ENCODE data around the gene OR2A2.

The OR2A2 gene

GRCh38 chr7:144142187-144142586, 32.8 kb downstream of the OR2A2 start:
- DNase-seq (ENCODE audit: low read depth in 3 of 3), result no peak

- DNase-seq (ENCODE audit: low read depth in 3 of 3), result no peak
Measured at GRCh38 chr7:144144426-144144825, 35.0 kb downstream of the OR2A2 start.

DNA sequence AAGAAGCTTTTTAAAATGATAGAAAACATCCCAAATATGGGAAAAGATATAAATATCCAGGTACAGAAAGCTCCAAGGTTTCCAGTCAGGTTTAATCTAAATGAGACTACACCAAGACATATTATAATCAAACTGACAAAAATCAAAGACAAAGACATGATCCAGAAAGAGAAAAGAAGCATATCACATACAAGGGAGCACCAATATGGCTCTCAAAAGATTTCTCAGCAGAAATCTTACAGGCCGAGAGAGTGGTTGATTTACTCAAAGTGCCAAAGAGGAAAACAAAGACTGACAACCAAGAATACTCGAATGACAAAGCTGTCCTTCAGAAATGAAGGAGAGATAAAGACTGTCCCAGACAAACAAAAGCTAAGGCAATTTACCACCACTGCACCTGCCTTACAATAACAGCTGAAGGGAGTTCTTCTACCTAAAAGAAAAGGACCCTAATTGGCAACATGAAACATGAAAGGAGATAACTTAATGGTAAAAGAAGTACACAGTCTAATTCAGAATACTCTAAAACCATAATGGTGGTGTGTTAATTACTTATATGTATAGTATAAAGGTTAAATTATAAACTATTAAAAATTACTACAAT, 38.9 kb downstream of the OR2A2 start:
- DNase-seq (ENCODE audit: low read depth in 3 of 3), result no peak

DNA sequence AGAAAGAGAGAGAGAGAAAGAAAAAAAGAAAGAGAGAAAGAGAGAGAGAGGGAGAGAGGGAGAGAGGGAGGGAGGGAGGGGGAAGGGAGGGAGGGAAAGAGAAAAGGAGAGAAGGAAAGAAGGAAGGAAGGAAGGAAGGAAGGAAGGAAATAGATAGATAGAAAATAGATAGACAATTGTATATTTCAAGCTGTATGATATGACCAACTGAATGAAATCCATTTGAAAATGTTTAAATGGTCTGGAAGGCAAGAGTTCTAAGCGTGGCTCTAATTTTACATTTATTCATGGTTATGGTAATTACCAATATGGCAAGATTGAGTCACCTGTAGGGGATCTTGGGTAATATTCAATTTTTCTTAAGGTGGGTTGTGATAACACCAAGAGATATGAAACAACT, 49.5 kb downstream of the OR2A2 start:
- no peak for DNase-seq (ENCODE audit: low read depth in 3 of 3)

Measured in stimulated activated CD4-positive, alpha-beta T cell treated with anti-CD3 and anti-CD28 coated beads, TNF-alpha, amount 100 ng/mL, for 24 hours (primary cell).